ENCODE measurements around the gene MAN1A2.

MAN1A2 gene

GRCh38 chr1:117495068-117495467, 127.8 kb downstream of the MAN1A2 start:
- no peak for DNase-seq (ENCODE audit: low read depth in 2 of 2)

DNA sequence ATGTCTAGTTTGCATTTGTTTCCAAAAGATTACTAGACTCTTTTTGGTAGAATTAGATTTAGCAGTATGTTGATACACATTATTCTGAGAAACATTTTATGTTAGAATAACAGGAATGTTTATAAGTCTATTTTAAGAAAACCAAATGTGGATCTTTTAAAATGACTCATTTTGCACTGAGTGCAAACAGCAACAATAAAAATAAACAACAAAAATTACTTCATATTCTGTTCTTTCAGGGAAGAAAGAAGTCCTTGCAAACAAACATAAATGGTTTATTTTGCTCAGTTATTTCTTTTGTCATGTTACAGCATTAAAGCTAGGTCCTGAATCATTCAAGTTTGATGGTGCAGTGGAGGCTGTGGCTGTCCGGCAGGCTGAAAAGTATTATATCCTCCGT, 131.8 kb downstream of the MAN1A2 start:
- DNase-seq (ENCODE audit: low read depth in 2 of 2) = no peak

DNA sequence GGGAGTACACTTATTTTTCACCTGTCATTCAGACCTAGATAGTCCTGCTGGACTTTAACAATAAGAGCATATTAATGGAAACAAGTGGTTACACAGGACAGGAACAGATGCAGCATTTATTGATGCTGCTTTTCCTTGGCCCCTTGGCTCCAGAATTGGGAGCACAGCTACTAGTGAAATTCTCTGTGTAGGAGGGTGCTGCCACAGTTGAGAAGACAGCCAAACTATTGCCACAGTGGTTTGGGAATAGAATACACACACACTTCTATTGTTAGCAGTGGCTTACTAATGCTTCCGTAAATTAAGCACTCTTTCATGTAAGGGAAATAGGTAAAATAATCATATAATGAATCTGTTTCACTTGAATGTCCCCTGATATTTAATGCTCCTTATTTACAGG, 133.3 kb downstream of the MAN1A2 start:
- DNase-seq (ENCODE audit: low read depth in 2 of 2) = no peak

GRCh38 chr1:117501281-117501680, 134.0 kb downstream of the MAN1A2 start:
- no peak for DNase-seq (ENCODE audit: low read depth in 2 of 2)

DNA sequence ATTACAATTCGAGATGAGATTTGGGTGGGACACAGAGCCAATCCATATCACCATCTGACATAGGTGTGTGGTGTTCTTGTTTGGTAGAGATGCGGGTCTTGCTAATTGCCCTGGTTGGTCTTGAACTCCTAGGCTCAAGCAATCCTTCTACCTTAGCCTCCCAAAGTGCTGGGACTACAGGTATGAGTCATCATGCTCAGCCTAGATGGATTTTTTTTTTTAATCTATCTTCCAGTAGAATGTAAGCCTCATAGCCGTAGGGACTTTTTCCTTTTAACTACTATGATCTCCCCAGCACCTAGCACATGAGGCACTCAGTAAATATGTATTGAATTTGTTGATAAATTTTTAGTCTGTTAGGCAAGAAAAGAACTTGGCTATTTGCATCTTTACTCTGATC, 144.0 kb downstream of the MAN1A2 start:
- DNase-seq (ENCODE audit: low read depth in 2 of 2) = no peak

DNA sequence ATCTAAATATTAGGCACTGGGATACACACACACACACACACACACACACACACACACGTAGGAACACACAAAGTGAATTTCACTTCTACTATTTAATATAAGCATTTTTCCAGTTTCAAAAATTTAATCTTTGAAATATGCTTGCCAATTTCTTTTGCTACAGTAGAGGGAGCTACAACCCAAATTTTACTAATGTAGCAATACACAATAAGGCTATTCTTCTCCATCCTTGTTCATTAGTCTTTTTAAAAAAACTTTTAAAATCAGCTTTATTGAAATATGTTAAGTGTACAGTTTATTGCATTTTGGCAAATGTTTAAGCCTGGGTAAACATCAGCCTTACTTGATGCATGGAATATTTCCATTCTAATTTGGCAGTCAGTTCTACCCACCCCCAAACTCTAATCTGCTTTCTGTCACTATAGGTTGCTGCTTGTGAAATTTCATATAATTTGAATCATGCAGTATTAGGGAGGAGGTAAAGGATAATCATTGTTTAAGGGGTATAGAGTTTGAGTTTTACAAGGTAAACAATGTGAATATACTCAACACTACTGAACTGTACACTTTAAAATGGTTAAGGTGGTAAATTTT, 145.6 kb downstream of the MAN1A2 start:
- no peak for DNase-seq (ENCODE audit: low read depth in 2 of 2)

DNA sequence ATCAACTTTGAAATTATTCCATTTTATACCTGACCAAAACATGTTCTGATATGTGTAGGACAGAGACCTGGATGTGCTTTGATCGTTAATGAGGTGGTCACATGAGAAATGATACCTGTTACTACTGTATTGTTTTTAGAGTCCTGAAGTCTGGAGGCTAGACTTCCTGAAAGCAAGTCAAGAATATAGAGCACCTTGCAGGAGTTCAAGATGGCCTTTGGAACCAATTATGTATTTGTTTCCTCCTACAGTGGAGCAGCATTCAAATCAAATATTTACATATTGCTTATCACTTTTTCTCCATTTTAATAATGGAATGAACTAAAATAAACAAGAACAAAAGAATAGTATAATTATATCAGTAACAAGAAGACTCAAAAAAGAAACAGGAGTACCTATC, 155.9 kb downstream of the MAN1A2 start:
- no peak for DNase-seq (ENCODE audit: low read depth in 2 of 2)

GRCh38 chr1:117527074-117527473, 159.8 kb downstream of the MAN1A2 start:
- no peak for DNase-seq (ENCODE audit: low read depth in 2 of 2)

DNA sequence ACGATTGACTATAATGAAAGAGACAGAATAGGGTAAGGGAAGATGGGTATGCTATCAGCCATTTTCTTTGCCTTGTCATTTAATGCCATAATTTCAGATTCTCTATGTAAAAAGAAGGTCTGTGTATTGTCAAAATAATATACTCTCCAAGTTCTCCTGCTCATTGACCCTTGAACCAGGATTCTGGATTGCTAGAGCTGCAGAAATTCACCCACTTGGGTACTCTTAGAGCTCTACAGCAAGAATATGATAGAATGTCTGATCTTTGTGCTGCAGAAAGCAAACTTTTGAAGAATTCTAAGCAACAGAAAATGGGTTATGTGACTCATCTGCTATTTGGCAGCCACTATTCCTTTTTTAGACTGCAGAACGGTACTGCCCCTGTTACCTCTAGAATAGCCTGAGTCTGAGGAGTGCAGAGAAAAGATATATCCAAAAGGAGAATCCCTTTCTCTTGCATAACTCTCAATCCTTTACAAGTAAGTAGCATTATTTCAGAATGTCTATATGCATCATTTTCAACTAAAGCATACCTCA, 160.4 kb downstream of the MAN1A2 start:
- no peak for DNase-seq (ENCODE audit: low read depth in 2 of 2)

DNA sequence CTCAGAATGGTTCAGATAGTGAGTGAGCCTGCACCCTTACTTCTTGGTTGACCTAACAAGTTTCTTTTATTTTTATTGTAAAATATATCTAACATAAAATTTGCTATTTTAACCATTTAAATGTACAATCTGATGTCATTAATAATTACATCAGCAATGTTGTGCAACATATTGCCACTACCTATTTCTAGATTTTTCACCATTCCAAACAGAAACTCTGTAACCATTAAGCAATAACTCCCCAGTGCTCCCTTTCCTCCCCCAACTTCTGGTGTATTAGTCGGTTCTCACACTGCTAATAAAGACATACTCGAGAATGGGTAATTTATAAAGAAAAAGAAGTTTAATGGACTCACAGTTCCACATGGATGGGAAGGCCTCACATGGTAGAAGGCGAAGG, 162.4 kb downstream of the MAN1A2 start:
- DNase-seq (ENCODE audit: low read depth in 2 of 2) = no peak

GRCh38 chr1:117531222-117531621, 164.0 kb downstream of the MAN1A2 start:
- DNase-seq (ENCODE audit: low read depth in 2 of 2) = no peak

DNA sequence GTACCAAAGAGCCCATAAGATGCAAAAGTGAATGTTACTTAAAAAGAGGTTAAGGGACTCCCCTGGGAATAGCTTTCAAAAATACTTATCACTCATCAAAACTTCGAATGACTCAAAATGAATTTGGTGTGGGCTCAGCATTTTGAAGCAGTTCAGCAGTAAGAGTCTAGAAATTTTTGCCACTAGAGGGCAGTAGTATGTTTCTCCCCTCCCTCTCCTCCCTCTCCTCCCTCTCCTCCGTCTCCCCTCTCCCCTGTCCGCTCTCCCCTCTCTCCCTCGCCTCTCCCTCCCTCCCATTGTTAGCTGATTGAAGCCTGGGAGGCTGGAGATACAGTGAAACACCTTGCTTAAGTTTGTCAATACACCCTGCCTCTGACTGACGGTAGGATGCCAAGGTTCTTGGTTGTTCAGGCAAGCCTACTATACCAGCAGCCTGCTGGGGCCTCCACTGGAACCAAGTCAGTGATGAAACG, 167.8 kb downstream of the MAN1A2 start:
- DNase-seq (ENCODE audit: low read depth in 2 of 2) = no peak

DNA sequence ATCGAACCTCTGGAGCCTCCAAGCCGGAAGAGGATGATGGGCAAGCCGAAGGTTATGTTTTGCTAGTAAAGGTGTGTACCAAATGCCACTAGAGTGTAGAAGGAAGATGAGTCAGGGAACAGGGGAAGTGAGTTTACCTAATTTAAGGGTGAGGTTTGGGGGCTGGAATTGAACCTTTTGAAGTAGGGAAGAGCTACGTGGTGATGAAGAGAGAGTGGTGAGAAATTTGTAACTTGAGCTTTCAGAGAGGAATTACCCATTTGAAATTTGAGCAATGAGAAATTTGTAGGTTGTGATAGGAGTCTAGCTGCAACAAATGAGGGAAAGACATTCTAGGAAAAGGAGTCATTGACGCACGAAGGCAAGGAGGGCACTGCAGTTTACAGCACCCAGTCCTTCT, 168.6 kb downstream of the MAN1A2 start:
- DNase-seq (ENCODE audit: low read depth in 2 of 2) = no peak

GRCh38 chr1:117537291-117537920, 170.2 kb downstream of the MAN1A2 start:
- no peak for DNase-seq (ENCODE audit: low read depth in 2 of 2)

- no peak for DNase-seq (ENCODE audit: low read depth in 2 of 2)
These were observed 173.3 kb downstream of the MAN1A2 start for GRCh38 chr1:117540532-117540931.

GRCh38 chr1:117541003-117541402, 173.8 kb downstream of the MAN1A2 start:
- no peak for DNase-seq (ENCODE audit: low read depth in 2 of 2)

DNA sequence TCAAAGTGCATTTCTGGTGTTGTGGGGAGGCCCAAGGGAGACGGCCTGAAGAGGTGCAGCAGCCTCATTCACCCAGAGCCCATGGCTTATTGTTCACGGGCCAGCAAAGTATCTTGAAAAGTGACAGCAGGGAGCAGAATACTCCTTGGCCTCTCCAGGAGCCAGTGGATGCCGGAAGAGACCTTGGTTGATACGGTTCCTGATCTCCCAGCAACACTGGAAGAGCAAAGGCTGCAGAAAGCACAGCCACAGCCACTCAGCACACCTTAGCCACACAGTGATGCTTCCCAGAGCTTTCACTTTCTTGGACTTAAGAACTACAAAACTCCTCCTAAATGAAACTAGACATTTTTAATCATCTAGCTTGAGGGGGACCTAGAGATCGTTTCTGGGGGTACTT, 174.3 kb downstream of the MAN1A2 start:
- no peak for DNase-seq (ENCODE audit: low read depth in 2 of 2)

- no peak for DNase-seq (ENCODE audit: low read depth in 2 of 2)
These were observed 177.4 kb downstream of the MAN1A2 start for GRCh38 chr1:117544509-117545109.

- DNase-seq (ENCODE audit: low read depth in 2 of 2) = no peak
These were observed 179.2 kb downstream of the MAN1A2 start for GRCh38 chr1:117546467-117546866.

GRCh38 chr1:117553471-117553870, 186.2 kb downstream of the MAN1A2 start:
- DNase-seq (ENCODE audit: low read depth in 2 of 2) = no peak

GRCh38 chr1:117555806-117556205, 188.6 kb downstream of the MAN1A2 start:
- no peak for DNase-seq (ENCODE audit: low read depth in 2 of 2)

DNA sequence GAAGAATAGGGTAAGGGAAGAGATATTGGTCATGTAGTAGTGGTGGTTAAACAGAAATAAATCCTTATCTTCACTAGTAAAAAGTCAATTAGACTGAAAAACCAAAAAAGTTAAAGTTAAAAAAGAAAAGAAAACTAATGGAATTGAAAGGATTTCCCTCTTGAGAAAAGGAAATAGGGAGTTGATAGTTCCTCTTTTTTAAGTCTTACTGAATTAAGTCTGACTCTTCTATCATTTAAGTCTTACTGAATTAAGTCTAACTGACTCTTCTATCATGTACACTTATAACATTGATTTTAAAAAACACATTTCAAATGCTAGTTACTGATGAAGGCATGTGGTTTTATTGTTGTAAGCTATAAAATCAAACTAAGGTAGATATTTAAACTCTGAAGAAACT, 189.1 kb downstream of the MAN1A2 start:
- no peak for DNase-seq (ENCODE audit: low read depth in 2 of 2)

GRCh38 chr1:117556976-117557375, 189.7 kb downstream of the MAN1A2 start:
- no peak for DNase-seq (ENCODE audit: low read depth in 2 of 2)

Measured in activated CD8-positive, alpha-beta memory T cell treated with anti-CD3 and anti-CD28 coated beads for 4 hours (primary cell).